GM19099 (cell line): ENCODE results near the gene CDKN2D.

Experiments used
- POLR2A ChIP-seq: IDR thresholded peaks from 3 replicates; pipeline ENCODE4 v1.6.1; 2011; ENCODE audit warnings: low read depth; ENCODE audit not compliant: insufficient read length; ENCODE audit errors: extremely low read depth

CDKN2D gene

DNA sequence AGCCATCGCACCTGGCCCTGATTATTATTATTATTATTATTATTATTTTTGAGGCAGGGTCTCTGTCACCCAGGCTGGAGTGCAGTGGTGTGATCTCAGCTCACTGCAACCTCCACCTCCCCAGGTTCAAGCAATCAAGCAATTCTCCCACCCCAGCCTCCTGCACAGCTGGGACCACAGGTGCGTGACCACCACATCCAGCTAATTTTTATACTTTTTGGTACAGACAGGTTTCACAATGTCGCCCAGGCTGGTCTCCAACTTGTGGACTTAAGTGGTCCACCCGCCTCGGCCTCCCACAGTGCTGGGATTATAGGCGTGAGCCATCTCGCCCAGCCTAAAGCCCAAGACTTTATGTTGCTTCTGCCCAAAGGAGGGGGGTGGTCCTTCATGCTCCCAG is 24.4 kb upstream of the CDKN2D start:
- TF ChIP-seq POLR2A: no peak

DNA sequence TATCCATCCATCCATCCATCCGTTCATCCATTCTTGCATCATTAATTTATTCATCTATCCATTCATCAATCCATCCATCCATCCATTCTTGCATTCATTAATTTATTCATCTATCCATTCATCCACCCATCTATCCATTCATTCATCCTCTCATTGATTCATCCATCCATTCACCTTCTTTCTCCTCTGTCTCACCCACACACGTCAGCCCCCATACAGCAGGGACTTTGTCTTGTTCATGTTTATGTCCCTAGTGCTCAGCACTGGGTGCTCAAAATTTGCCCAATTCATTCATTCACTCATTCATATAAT is 19.0 kb upstream of the CDKN2D start:
- no peak for TF ChIP-seq POLR2A

DNA sequence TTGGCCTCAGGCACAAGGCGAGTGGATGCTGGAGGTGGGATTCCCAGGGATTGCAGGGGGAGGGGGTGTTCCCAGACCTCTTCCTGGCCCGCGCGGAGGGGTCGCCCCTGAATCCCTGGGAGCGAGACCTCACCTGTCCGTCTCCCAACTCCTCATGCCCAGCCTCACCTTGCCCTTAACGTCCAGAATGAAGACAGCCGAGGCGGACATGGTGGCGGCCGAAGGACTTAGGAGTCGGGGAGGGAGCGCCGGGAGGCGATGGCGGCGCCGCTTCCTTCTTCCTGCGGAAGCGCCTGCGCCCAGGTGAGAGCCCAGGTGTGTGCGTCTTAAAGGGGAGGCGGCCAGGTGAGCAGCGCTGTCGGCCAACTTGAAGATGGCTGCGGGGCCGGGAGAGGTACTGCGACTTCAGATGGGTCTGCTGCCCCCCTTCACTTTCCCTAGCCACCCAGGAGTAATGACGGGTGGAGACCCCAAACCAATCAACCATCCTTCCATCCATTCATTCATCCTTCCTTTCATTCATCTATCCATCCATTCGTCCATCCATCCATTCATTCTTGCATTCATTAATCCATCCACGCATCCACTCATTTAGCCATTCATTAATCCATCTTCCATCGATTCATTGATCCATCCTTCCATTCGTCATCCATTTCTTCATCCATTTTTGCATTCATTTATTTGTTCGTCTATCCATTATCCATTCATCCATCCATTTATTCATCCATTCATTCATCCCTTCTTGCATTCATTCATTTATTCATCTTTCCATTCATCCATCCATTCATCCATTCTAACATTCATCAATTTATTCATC is 18.5 kb upstream of the CDKN2D start, which contains the start of gene AP1M2:
Gene AP1M2 (minus strand): TSS at position 291 of the 817 bp plus-strand sequence. CDS start 81 bp downstream, at position 210.
- no peak for TF ChIP-seq POLR2A

DNA sequence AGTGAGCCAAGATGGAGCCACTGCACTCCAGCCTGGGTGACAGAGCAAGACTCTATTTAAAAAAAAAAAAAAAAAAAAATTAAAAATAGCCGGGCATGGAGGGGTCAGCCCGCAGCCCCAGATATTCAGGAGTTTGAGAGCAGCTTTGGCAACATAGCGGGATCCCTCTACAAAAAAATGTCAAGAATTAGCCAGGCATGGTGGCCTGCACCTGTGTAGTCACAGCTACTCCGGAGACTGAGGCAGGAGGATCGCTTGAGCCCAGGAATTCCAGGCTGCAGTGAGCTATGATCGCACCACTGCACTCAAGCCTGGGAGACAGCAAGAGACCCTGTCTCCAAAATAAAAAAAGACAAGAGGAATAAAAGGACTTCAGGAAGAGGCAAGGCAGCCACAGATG is 17.6 kb upstream of the CDKN2D start:
- no peak for TF ChIP-seq POLR2A

DNA sequence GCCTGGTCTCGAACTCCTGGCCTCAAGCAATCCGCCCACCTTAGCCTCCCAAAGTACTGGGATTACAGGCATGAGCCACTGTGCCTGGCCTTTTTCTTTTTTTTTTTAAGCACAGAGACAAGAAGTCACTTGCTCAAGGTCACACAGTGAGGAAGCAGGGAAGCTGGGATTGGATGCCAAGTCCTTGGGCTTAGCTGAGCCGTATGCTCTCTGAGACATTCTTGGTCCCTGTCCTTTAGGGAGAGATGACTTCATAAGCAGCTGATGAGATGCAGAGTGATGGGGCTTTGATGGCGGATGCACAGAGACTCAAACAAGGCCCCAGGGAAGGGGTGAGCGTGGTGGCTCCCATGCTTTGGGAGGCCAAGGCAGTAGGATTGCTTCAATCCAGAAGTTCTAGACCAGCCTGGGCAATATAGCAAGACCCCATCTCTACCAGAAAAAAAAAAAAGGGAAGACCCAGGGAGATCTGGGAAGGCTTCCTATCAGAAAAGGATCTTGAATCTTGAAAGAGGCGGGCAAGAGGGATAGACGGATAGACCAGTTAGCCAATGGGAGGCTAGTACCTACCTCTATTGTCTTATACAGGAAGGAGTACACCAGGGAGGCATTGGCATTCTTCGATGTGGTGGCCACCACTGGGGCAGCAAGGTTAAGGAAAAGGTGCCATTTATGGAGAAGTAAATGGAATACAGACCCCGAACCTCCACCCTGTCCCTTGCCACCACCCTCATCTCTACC is 14.4 kb upstream of the CDKN2D start:
- no peak for TF ChIP-seq POLR2A

DNA sequence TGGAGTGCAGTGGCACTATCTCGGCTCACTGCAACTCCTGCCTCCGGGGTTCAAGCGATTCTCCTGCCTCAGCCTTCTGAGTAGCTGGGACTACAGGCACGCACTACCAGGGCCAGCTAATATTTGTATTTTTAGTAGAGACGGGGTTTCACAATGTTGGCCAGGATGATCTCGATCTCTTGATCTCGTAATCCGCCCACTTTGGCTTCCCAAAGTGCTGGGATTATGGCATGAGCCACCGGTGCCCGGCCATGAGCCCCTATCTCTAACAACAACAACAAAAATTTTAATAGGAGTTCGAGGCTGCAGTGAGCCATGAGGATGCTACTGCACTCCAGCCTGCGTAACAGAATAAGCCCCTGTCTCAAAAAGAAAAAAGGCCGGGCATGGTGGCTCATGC is 13.3 kb upstream of the CDKN2D start:
- TF ChIP-seq POLR2A: no peak

DNA sequence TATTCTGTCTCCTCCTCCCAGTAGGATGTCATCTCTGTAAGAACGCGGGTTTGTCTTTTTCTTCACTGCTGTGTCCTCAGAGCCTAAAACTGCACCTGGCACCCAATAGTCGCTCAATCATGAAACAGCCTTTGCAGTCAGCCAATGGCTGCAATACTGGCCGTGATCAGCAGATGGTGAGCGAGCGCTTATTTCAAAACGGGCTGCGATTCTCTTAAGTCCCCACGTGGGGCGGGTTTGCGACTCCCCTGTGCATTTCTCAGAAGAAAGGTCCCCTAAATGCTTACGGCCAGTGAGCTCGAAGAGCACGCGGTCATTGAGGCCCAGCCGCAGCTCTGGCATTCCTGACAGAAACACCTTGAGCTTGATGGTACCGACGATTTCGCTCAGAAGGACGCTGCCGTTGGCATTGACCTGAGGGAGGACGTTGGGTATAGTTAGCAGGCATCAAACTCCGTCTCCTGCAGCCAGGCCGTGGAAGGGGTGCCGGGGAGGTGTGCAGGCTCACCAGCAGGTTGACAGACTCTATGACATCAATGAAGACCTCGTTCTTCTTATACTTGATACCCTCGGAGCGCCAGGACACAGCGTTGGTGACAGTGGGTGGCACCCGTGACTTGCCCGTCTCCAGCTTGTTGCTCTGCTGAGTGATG is 12.3 kb upstream of the CDKN2D start:
- no peak for TF ChIP-seq POLR2A

DNA sequence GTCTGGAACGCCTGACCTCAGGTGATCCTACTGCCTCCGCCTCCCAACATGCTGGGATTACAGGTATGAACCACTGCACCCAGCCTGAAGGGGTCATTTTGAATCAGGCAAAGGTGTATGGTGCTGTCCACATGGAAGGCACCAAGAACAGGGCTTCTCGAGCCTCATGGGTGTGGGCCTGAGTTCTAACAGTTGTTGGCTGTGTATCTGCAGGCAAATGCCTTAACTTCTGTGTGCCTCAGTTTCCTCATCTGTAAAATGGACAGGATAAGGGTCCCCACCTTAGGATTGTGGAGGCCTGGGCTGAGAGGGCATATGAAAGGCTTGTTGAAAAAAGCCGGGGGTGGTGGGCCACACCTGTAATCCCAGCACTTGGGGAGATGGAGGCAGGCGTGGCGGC is 9.2 kb upstream of the CDKN2D start:
- no peak for TF ChIP-seq POLR2A

DNA sequence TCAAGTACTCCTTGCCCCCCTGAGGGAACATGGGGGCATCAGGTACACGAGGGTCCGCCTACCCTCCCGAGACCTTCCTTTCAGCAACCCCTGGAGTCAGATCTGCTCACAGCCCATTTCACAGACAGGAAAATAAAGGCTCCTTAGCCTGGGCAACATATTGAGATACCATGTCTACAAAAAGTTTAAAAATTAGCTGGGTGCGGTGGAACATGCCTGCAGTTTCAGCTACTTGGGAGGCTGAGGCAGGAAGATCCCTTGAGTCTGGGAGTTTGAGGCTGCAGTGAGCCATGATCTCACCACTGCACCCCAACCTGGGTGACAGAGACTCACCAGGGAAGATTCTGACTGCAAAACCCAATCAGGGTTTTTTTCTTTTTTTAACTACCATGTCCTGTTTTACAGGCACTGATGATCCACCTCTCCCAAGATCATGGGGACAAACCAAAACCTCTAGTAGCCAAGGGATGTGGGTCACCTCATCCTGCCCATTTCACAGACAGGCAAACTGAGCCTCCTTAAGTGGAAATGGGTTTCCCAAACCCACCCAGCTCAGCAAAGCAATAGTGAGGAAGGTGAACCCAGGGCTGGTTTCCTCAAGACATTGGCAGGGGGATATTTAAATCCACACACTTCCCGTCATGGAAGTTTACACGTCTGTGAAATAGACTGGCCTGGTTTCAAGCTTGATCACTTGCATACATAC is 6.4 kb upstream of the CDKN2D start:
- TF ChIP-seq POLR2A: no peak

DNA sequence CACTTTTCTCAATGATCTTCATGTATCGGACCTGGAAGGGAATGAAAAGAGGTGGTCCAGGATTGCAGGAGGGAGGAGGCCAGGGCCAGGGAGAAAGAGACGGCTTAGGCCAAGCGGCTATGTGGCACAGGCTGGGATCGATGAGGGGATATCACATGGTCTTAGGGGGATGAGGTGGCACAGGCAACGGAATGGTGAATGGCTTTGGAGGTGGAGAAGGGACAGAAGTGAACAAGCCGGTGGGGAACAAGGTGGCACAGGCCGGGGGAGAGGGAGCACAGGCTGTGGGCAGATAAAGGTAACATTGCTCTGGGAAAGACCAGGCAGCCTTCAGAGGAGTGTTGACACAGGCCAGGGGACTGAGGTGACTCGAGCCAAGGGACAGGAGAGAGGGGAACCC is 5.7 kb upstream of the CDKN2D start:
- no peak for TF ChIP-seq POLR2A

DNA sequence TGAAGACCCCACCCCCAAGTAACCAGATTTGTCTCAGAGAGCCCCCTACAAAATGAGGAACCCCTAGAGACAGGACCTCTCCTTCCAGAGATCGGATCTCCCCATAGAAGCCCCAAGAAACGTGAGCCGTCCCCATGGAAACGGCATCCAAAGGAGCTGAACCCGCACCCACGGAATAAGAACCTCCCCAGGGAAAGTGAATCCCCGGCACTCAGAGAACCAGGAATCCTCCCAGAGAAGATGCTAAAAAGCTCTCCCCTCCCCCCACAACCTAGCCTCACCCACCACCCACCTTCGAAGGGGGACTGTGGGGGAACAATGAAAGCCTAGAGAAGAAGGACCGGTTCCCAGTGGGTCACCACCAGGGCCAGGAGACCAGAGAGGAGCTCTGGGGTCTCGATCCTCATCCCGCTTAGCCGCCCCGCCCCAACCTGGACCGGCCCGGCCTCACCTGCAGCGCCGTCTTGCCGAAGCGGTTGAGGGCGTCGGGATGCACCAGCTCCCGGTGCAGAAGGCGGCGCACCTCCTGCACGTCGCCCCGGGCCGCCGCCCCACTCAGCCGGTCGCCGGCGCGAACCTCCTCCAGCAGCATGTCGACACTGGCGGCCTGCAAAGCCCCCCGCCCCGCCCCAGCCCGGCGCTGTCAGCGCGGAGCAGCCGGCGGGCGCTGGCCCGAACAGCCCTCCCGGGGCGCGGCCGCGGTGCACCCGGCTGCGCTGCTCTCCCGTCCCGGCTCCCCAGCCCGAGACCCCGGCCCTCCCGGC is 535 bp downstream of the CDKN2D start:
- TF ChIP-seq POLR2A: no peak

DNA sequence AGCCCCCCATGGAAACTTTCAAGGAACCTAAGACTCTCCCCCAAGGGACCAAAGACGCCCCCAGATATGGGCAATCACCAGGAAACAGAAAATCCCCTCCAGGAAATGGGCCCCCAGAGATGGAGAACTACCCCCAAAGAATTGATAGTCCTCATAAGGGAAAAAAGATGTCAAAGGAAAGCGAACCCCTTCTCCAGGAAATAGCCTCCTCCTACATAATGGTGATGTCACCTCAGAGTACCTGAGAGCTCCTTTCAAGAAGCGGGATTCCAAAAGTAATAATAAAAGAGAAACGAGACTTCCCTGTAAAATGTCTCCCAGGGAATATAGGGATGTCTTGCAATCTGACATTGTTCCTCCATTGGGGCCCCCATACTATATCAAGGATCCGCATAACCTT is 1.1 kb downstream of the CDKN2D start:
- no peak for TF ChIP-seq POLR2A

DNA sequence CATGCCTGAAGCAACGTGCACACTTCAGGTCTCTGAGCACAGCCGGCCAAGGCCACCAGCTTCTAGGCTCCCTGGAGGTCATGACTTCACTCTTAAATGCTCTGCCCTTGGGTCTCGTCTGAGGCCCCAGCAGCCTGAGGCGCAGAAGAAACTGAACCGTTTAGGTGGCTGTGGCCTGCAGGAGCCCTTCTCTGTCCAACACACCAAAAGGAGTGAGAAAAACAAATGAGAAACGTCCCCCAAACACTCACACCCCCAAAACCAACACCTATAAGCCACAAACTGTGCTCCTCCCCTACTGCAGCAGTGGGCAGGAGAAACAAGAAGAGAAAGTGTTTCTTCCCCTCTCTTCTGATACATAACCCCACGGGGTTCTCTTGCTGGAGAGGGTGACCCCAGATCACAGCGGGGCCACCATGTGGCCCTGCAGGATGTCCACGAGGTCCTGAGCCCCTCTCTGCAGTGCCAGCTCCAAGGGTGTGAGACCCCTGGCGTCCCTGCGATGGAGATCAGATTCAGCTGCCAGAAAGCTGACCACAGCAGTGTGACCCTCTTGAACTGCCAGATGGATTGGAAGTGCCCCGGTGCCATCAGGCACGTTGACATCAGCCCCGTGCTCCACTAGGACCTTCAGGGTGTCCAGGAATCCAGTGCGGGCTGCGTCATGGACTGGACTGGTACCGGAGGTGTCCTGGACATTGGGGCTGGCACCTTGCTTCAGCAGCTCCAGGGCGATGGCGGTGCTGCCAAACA is 1.9 kb downstream of the CDKN2D start:
- peak; percentile 43 for TF ChIP-seq POLR2A

DNA sequence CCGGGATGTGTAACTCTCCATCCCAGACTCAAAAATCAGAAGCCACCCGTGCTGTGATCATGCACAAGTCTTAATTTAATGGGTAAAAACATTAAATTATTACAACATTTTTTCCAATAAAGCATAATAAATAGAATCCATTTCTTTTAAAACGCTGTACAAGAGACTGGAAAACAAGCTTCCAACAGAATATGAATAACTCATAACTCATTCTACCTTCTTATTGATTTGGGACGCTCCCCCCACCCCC is 2.4 kb downstream of the CDKN2D start:
- no peak for TF ChIP-seq POLR2A
